Gastrocnemius medialis (tissue), 4 donors: ENCODE results near the gene FBXL16. TPM values are rescaled to one million over a fixed set of nuclear protein-coding genes. Genes with fewer than 3 reads are reported as not detected.

ENCODE experiments used
- ATAC-seq, 2 donors: fragments of 150-250 bp; one replicate each; pipeline ENCODE4 v1.9.1; 2016
- DNase-seq, 2 donors: peaks; one replicate each; pipeline ENCODE4 v3.0.0-alpha.2; 2019
- H3K27ac ChIP-seq, 4 donors: fragments of 200-600 bp; sonication (generic); 1 replicate in 1 of 4; 2 replicates in 3 of 4; pipeline ENCODE4 v1.5.1; 2016 to 2018; ENCODE audit warnings: mild to moderate bottlenecking in 2 of 4, moderate library complexity in 1 of 4
- H3K27me3 ChIP-seq, 3 donors: fragments of 200-600 bp; sonication (generic) in 2 of 3; 1 replicate in 1 of 3; 2 replicates in 2 of 3; pipeline versions ENCODE4 v1.5.1 to v1.6.0; 2016 to 2019; ENCODE audit warnings: mild to moderate bottlenecking in 1 of 3, moderate library complexity in 1 of 3
- H3K36me3 ChIP-seq, 2 donors: fragments of 200-600 bp; sonication (generic) in 1 of 2; one replicate each; pipeline ENCODE4 v1.5.1; 2017 to 2018
- H3K4me1 ChIP-seq, 2 donors: fragments of 200-600 bp; sonication (generic) in 1 of 2; one replicate each; pipeline ENCODE4 v1.5.1; 2016 to 2017; ENCODE audit warnings: mild to moderate bottlenecking in 2 of 2
- H3K4me3 ChIP-seq, 4 donors: fragments of 200-600 bp; sonication (generic) in 3 of 4; 1 replicate in 1 of 4; 2 replicates in 3 of 4; pipeline ENCODE4 v1.5.1; 2016 to 2019; ENCODE audit warnings: mild to moderate bottlenecking in 2 of 4
- H3K9me3 ChIP-seq, 3 donors: fragments of 200-600 bp; sonication (generic) in 2 of 3; 1 replicate in 1 of 3; 2 replicates in 2 of 3; pipeline ENCODE4 v1.5.1; 2016 to 2019
- POLR2A ChIP-seq, 2 donors: fragments of 450-650 bp; IDR thresholded peaks; one replicate each; pipeline ENCODE4 v1.6.1; 2017; ENCODE audit warnings: antibody characterized with exemption in 2 of 2, mild to moderate bottlenecking in 2 of 2, moderate library complexity in 2 of 2
- in situ Hi-C, 4 donors: fragments of 200-750 bp; cut with MboI; loops; one replicate each; pipeline versions ENCODE4 v1.15.0 to v1.8.0; 2017; ENCODE audit warnings: low sequenced_read_pairs in 4 of 4
- intact Hi-C: fragments of 100-400 bp; cut with DNase I; formaldehyde crosslinking; loops from one replicate; pipeline ENCODE4 v1.15.1; 2023; ENCODE audit warnings: low total_unique reads
- total RNA-seq, 4 donors: library from RNA; depleted of rRNA; stranded (reverse); fragments of >200 nt; gene quantifications; one replicate each; pipeline versions ENCODE4 v1.1.0 to v1.2.3, GENCODE V29; 2016
- TF ChIP-seq, protein P1 (sequence below), 5 experiments: fragments of 450-650 bp in 3 of 5; fragments of 200-600 bp in 2 of 5; sonication (generic) in 2 of 5; IDR thresholded peaks in 4 of 5; conservative IDR thresholded peaks in 1 of 5; 1 replicate in 4 of 5; 2 replicates in 1 of 5; pipeline ENCODE4 v1.5.1; 2016 to 2019; ENCODE audit warnings: antibody characterized with exemption in 5 of 5, mild to moderate bottlenecking in 3 of 5, moderate library complexity in 3 of 5

Gene FBXL16
- total RNA-seq, 4 donors from 2014 or later: not detected

DNA sequence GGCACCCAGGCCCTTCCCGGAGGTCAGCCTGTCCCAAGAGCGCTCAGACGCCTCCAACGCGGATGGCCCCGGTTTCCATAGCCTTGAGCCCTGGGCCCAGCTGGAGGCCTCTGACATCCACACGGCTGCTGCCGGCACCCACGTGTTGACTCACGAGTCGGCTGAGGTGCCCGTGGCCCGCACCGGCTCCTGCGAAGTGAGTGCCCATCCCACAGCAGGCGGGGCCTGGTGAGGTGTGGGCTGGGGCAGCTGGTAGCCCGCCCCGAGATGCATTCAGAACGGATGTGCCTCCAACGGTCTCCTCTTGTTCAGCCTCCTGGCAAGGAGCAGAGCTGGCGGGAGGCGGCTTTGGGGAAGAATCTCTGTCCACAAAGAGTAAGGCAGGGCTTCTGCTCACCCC lies 53.8 kb downstream of the FBXL16 start:
- TF ChIP-seq POLR2A (IDR thresholded peaks at IDR 0.05): no peak
- TF ChIP-seq, protein P1, sequence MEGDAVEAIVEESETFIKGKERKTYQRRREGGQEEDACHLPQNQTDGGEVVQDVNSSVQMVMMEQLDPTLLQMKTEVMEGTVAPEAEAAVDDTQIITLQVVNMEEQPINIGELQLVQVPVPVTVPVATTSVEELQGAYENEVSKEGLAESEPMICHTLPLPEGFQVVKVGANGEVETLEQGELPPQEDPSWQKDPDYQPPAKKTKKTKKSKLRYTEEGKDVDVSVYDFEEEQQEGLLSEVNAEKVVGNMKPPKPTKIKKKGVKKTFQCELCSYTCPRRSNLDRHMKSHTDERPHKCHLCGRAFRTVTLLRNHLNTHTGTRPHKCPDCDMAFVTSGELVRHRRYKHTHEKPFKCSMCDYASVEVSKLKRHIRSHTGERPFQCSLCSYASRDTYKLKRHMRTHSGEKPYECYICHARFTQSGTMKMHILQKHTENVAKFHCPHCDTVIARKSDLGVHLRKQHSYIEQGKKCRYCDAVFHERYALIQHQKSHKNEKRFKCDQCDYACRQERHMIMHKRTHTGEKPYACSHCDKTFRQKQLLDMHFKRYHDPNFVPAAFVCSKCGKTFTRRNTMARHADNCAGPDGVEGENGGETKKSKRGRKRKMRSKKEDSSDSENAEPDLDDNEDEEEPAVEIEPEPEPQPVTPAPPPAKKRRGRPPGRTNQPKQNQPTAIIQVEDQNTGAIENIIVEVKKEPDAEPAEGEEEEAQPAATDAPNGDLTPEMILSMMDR (IDR thresholded peaks at IDR 0.05 in 4 of 5, conservative IDR thresholded peaks at IDR 0.05 in 1 of 5): no peak
- H3K27me3 ChIP-seq: no peaks in the 10 kb centered on the region
- H3K4me3 ChIP-seq: no peak overlapping the region
- intact Hi-C loops: no loop called here
- no peaks in the 10 kb centered on the region for H3K36me3 ChIP-seq
- no peak overlapping the region for H3K27ac ChIP-seq
- peaks cover 20 to 27% of the 10 kb centered on the region in 2 donors for H3K4me1 ChIP-seq
- DNase-seq (no peak), ATAC-seq (no peak)
- H3K9me3 ChIP-seq: no peaks in the 10 kb centered on the region
- in situ Hi-C loops: no loop called here

DNA sequence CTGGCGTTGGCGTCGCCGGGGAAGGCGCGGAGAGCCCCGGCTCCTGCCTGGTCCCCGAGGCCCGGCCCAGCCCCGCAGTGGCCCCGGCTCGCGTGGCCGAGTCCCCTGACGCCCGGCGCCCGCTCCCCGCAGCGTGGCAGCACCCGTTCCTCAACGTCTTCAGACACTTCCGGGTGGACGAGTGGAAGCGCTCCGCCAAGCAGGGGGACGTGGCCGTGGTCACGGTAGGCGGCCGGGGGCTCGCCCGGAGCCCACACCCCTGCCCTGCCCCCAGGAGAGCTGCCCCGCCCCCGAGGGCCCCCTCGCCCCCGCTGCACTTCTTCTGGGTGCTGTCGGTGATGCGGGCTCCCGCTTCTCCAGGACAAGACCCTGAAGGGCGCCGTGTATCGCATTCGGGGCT lies 56.0 kb downstream of the FBXL16 start:
- Histone ChIP-seq H3K9me3 (no peaks in the 10 kb centered on the region), H3K4me1 (peaks cover 35 to 49% of the 10 kb centered on the region in 2 donors), H3K27me3 (no peaks in the 10 kb centered on the region), H3K27ac (peak overlapping the region in 3 of 4 donors; percentile 87 to 97 (median 95)), H3K36me3 (no peaks in the 10 kb centered on the region), H3K4me3 (peak overlapping the region; percentile 61 to 78 (median 65))
- intact Hi-C loops (loop anchor here (1.0 to 10.0 kb wide), 2 partner anchors 11 to 415 kb away; partner anchors contain the start of gene FAM234A), in situ Hi-C loops (no loop called here)
- DNase-seq (no peak), ATAC-seq (no peak)
- no peak for TF ChIP-seq POLR2A (IDR thresholded peaks at IDR 0.05)
- TF ChIP-seq, protein P1 (IDR thresholded peaks at IDR 0.05 in 4 of 5, conservative IDR thresholded peaks at IDR 0.05 in 1 of 5): no peak

DNA sequence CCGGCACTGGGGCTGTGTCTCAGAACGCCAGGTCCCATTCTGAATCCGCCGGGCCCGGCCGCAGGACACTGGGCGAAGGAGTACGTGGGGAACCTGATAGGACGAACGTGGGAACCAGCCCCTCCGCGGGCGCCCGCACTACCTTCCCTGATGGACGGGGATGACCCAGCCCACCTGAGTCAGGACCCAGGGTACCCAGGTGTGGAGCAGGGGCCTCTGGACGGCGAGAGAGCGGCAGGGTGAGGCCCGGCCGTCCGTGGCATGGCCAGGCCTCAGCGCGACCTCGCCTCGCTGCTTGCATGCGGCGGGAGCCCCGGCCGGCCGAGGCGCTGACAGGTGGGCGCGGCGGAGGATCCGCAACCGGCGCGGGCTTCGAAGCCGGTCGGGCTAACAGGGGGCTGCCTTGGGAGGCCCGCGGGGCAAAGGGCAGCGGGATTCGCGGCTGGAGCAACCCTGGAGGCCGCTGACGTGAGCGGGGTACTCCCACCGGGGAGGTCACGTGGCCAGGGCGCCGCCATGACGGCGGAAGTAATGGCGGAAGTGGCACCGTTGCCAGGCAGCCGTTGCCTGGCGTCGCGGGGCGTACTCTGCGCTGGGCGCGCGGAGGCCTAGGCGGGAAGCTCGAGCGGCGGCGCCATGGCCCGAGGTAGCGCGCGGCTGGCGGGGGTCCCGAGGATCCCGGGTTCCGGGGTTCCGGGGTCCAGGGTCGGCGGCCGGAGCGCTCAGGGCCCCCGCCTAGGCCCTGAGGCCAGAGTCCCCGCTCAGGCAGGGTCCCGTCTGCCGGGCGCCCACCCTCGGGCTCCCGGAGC lies 56.6 kb downstream of the FBXL16 start, which contains the start of gene WDR90:
TSS of gene WDR90 (plus strand) at position 585 of the 809 bp plus-strand sequence. CDS start at position 637, 52 bp downstream.
- H3K27me3 ChIP-seq: no peaks in the 10 kb centered on the region
- no peaks in the 10 kb centered on the region for H3K9me3 ChIP-seq
- intact Hi-C loops (loop anchor here (1.0 to 10.0 kb wide), 2 partner anchors 11 to 414 kb away; partner anchors contain the start of gene FAM234A), in situ Hi-C loops (no loop called here)
- no peaks in the 10 kb centered on the region for H3K36me3 ChIP-seq
- DNase-seq (peak; percentile 84 to 88), ATAC-seq (peak; percentile 85)
- peak within 1 kb of the TSS; percentile 61 to 78 (median 65) for H3K4me3 ChIP-seq
- TF ChIP-seq POLR2A (IDR thresholded peaks at IDR 0.05): peak; percentile 60 to 70
- TF ChIP-seq, protein P1 (IDR thresholded peaks at IDR 0.05 in 4 of 5, conservative IDR thresholded peaks at IDR 0.05 in 1 of 5): no peak
- H3K4me1 ChIP-seq: peaks cover 35 to 55% of the 10 kb centered on the region in 2 donors
- peak within 1 kb of the TSS; percentile 87 to 97 (median 96) for H3K27ac ChIP-seq

DNA sequence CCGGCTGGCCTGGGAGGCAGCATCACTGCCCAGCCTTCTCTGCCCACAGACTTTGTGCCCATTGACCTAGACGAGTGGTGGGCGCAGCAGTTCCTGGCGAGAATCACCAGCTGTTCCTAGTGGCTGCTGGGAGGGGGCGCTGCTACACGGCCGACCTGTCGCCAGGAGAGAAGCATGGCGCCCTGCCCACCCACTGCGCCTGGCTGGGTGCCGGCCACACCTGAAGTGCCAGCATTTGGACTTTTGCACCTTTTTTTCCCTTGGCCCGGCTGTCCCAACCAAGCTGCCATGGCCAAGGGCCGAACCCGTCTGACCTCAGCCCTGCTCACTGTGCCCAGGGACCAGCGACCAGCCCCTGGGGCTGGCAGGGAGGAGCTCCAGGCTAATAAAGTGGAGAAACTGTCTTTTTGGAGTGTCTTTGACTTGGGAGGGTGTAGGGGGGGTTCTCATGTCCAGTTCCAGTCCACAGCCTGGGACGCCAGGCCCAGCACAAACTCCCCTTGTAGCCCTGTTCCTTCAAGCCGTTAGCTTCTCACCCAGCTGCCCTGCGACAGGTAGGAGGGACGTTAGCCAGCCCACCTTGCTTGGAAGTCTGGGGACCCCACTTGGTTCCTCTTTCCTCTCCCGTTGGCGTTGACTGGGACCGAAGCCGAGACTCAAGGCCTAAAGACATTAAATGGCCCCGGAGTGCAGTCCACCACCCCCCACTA lies 57.4 kb downstream of the FBXL16 start:
- Histone ChIP-seq H3K4me1 (peaks cover 40 to 63% of the 10 kb centered on the region in 2 donors), H3K4me3 (peak overlapping the region; percentile 61 to 78 (median 65)), H3K27ac (peak overlapping the region; percentile 87 to 97 (median 96)), H3K27me3 (no peaks in the 10 kb centered on the region), H3K9me3 (no peaks in the 10 kb centered on the region), H3K36me3 (no peaks in the 10 kb centered on the region)
- peak; percentile 13 to 34 for ATAC-seq
- TF ChIP-seq POLR2A (IDR thresholded peaks at IDR 0.05): no peak
- TF ChIP-seq, protein P1 (IDR thresholded peaks at IDR 0.05 in 4 of 5, conservative IDR thresholded peaks at IDR 0.05 in 1 of 5): peak in 3 of 5 experiments; percentile 27 to 55 (median 40)
- peak in 1 of 2 donors; percentile 64 for DNase-seq
- intact Hi-C loops: loop anchor here (10.0 kb wide), 1 partner anchor 413 kb away; the partner anchor contains the start of gene FAM234A
- in situ Hi-C loops: no loop called here
